NCI-H460 (cell line): ENCODE results near the gene RIT1. TPM values are rescaled to one million over a fixed set of nuclear protein-coding genes. Genes with fewer than 3 reads are reported as not detected.
"Not testable (repeated sequence)": the region's sequence is repeated elsewhere in the genome, so short reads cannot be mapped to it uniquely, and the experiment has no call there.

Experiments
- DNase-seq: peaks from one replicate; pipeline ENCODE4 v3.0.0-alpha.2; 2016; ENCODE audit warnings: low read depth; ENCODE audit errors: extremely low read depth
- total RNA-seq: library from RNA; depleted of rRNA; stranded (reverse); fragments of >200 nt; shearing (Covaris generic); gene quantifications from 2 replicates; pipeline ENCODE4 v1.2.3, GENCODE V29; 2014

RIT1 gene
- total RNA-seq, 1 experiment from 2014 or later, result 93.4 TPM

DNA sequence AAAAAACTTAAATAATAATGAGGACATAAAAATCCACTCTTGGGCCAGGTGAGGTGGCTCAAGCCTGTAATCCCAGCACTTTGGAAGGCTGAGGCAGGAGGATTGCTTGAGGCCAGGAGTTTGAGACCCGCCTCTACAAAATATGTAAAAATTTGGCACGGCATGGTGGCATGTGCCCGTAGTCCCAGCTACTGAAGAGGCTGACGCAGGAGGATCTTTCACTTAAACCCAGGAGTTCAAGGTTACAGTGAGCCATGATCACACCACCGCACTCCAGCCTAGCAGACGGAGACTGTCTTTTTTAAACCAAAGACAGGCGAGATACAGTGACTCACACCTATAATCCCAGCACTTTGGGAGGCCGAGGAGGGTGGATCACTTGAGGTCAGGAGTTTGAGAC lies 14.7 kb downstream of the RIT1 start:
- not testable (repeated sequence) for DNase-seq

DNA sequence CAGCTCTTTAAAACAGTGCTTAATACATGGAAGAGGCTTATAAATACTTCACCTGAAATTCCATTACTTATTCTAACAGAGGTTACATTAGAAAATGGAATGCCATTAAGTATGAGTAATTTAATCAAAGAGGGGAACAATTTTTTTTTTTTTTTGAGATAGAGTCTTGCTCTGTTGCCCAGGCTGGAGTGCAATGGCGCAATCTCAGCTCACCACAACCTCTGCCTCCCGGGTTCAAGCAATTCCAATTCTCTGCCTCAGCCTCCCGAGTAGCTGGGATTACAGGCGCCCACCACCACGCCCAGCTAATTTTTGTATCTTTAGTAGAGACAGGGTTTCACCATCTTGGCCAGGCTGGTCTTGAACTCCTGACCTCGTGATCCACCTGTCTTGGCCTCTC lies 15.5 kb downstream of the RIT1 start:
- DNase-seq, result not testable (repeated sequence)

DNA sequence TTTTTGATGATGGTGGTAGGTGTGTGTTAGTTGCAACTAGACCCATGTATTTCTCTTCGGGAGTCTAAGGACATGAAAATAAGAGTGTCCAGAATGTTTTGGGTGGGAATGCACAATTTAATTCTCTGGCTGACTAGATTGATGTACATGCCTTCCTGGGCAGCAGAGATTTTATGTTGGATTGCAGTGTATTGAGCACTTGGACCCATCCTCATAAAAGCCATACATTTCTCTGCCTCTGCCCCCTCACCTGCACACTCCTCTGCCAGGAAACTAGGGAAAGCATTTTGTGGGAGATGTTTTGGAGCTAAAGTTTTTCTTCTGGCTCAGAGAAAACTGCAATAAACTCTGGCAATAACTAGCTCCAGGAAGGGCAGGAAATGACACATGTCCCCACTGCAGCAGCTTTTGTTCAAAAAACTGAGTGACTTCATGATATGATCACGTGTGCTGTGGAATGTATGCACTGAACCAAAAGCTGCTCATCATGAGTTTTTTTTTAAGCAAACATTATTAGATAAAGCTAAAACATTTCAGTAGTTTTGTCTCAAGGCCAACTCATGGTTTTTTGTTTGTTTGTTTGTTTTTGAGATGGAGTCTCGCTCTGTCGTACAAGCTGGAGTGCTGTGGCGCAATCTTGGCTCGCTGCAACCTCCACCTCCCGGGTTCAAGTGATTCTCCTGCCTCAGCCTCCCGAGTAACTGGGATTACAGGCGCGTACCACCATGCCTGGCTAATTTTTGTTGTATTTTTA lies 17.6 kb downstream of the RIT1 start:
- peak; percentile 67 for DNase-seq

DNA sequence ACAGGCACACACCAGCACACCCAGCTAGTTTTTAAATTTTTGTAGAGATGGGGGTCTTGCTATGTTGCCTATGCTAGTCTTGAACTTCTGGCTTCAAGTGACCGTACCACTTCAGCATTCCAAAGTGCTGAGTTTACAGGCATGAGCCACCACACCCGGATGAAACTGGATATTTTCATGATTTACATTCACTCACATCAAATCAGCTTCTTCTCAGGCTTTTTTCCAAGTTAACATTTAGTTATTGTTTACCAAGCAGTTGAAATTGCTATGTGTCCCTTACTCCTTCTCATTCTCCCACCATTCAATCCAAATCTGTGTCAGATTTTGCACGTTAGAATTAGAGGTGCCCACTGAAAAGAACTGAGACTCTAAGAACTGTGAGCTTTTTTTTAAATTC lies 18.4 kb downstream of the RIT1 start:
- peak; percentile 49 for DNase-seq

DNA sequence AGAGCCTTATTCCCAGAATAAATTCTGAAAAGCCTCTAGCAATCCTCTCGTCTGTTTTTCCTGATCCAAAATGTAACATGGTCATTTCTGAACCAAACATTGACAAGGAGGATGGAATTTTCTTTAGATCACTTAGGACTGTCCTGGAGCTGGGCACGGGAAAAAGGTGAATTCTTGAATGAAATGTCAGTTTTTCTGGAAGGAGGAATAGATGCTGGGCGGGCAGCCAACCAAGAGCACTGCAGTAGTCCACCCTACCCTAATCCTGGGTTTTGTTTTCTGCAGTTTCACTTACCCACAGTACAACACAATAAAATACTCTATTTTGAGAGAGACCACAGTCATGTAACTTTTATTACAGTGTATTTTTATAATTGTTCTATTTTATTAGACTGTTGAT lies 20.9 kb downstream of the RIT1 start:
- no peak for DNase-seq

DNA sequence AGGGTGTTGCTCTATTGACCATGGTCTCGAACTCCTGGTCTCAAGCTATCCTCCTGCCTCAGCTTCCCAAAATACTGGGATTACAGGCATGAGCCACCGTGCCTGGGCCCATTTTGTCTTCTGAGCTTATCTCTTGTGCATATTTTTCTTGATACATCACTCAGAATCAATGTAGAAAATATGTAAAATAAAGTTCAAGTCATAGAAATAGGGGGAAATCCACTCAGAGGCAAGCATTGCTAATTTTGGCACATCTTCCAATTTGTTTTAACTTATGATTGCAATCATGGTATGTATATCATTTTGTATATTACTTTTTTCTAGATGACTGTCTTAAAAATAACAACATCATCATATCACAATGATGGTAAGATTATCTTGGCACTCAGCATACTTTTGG lies 21.6 kb downstream of the RIT1 start:
- DNase-seq, result no peak

DNA sequence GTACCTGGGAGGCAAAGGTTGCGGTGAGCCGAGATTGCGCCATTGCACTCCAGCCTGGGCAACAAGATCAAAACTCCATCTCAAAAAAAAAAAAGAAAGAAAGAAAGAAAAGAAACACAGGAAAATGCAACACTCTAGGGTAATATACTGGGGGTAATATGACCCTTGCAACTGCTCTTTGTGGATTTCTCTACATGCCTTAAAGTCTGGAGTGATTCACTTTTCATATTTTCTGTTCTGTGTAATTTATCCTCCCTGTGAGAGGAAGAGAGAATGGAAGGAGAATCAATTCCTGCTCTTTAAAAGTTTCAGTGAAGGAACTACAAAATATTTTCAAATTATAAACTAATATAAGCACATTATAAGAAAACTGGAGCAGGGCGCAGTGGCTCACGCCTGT lies 22.7 kb downstream of the RIT1 start:
- DNase-seq, result no peak

DNA sequence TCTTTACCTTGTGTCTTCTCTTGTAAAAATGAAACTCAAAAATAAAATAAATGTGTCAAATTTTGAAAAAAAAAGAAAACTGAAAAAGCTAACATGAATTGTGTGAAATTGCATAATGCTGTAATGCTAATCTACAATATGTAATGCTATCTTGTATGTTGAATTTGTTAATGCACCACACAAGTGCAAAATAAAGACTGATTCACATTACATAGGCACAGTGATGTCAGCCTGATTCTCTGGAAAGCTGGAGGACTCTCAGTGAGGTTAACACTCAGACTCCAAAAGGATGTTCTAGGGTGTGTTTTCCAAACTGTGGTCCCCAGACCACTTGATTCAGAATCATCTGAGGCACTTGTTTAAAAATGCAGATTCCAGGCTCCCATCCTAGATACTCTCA lies 26.2 kb downstream of the RIT1 start:
- DNase-seq, result no peak

DNA sequence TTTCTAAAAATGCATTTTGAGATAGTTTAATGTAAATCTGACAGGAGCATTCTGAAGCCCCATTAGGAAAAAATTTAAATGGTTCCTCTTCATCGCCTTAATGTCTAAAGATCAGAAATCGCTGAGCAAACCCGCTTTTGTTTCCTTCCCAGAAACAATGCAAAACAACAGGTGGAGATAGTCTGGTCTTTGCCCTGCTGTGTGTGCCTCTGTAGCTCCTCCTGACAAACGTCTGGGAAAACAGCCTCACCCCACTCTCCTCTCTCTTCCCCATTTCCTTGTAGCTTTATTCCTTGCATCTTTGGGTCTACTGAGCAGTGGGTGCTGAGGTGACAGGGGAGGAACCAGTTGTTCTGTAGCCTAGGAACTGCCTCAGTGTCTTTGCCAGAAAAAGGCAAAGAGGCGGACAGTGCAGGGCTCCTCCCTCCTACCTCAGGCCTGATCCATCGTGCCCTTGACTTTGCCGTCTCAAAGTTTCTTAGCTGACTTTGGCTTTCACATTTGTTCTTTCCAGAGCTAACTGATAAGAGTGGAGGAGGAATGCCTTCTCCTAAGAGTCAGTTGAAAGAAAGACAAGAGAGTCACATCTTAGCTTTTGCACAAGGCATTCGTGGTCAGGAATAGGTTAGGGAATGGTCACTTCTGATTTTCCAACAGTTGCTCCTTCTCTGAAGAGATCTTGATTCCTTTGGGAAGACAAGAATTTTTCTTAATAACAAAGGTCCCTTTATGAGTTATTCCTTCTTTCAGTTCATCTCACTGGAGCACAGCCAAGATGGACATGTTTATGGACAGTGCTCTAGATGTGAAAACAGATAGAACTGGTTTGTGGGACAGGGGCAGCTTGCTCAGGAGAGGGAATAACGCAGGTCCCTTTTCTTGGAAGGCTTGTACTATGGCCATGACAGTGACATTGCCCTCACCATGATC lies 26.9 kb downstream of the RIT1 start:
- no peak for DNase-seq

DNA sequence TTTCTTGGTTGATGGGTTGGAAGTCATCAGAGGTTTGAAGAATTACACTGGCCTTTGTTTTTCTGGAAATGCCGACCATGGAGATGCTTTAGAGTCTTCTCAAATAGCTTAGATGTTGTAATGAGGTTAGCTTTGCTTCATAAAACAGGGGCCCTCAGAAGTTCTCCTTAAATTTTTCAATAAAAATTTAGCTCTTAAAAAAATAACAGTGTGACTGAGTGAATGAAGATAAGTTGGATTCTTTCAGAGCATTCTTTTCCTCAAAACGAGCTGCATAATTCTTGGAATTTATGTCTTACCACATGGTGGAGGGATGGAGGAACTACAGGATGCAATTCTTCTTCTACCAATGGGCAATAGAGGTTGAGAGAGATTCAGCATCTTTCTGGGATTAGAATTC lies 28.4 kb downstream of the RIT1 start:
- DNase-seq, result no peak

DNA sequence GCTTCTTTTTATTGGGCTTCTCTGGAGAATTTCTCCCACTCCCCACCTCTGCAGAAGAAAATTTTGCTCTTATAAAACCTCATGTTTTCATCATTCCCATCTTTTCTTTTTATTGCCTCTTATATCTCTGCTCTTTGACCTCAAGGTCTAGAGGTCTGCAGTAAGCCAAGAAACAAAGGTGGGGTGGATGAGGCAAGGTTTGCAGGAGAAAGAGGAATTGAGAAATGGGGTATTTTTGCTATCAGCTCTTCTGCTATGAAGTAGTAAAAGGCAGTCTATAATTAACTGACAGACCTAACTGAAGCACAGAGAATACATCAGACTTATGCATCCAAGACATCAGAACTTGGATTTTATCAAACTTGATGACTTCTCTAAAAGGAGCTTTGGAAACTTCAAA lies 28.9 kb downstream of the RIT1 start:
- DNase-seq, result no peak

DNA sequence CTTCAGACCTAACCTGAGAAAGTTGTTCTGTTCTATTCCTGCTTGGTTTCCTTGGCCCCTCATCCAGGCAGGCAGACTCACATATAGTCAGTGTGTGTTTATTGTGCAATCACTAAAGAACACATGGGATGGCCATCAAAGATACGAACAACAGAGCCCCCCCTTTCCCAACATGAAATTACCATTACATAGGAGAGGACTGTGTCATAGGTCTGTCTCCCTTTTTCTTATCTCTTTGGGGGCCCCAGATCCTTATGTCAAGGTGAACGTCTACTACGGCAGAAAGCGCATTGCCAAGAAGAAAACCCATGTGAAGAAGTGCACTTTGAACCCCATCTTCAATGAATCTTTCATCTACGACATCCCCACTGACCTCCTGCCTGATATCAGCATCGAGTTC lies 30.2 kb downstream of the RIT1 start:
- DNase-seq, result no peak

DNA sequence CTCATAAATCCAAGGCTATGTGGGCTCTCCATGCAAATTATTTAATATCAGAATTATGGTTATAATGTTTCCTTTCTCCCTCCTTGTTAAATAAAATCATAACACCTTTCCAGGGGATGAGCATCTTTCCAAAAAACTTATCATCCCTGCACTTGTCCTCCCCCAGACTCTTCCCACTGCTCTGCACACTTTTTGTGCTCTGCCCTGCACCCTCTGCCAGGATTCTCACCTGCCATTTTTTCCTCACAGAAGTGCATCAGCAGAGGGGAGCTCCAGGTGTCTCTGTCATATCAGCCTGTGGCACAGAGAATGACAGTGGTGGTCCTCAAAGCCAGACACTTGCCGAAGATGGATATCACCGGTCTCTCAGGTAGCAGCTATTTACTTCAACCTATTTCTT lies 30.9 kb downstream of the RIT1 start:
- DNase-seq, result no peak

DNA sequence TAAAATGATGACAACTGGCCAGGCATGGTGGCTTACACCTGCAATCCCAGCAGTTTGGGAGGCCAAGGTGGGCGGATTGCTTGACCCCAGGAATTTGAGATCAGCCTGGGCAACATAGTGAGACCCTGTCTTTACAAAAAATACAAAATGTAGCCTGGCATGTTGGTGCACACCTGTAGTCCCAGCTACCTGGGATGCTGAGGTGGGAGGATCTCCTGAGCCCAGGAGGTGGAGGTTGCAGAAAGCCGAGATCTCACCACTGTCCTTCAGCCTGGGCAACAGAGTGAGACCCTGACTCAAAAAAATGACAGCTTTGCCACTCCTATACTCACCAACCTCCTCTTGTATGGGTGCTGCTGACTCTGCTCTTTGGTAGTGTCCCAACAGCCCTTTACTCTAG lies 33.2 kb downstream of the RIT1 start:
- DNase-seq, result no peak

DNA sequence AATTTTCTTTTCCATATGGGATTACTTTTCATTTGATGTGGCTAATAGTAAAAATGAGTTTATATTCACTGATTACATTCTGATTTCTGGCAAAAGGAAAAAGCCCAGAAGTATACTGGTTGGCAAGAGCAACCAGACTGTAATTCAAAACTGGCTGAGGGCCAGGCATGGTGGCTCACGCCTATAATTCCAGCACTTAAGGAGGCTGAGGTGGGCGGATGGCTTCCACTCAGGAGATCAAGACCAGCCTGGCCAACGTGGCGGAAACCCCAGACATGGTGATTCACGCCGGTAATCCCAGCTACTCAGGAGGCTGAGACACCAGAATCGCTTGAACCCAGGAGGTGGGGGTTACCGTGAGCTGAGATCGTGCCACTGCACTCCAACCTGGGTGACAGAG lies 37.3 kb downstream of the RIT1 start:
- DNase-seq, result no peak

DNA sequence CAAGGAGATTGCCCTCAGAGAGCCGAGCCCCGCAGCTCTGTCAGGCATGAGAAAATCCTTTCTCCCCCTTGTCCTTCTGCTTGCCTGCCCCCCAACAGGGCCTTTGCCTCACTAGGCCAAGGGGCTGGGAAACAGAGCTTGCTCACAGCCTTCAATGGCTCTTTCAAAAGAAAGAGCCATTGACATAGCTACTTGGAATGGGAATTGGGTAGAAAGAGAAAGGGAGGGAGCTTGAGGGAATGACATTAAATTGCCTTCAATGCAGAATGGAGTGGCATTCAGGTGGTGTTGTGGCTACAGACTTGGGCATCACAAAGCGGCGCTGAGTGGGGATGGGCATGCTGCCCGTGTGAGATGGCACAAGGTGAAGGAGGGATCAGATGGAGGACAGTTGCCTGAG lies 38.6 kb downstream of the RIT1 start:
- no peak for DNase-seq

DNA sequence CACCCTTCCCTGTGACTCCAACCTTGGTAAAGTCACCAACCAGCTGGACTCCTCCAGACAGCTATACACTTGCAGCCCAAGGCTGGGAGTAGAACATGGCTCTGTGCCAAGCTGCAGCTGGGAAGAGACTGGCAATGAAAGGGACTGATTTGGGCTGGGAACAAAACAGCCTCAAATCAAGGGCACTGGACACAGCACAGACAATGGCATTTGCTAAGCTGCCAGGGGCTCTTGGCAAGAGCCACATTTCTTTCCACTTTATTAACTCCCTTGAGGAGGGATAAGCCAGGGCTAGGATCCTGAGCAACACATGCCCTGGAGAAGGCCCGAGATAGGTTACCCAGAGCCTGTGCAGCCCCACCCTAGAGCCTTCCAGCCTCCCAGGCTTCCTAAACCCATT lies 39.8 kb downstream of the RIT1 start:
- DNase-seq, result no peak

DNA sequence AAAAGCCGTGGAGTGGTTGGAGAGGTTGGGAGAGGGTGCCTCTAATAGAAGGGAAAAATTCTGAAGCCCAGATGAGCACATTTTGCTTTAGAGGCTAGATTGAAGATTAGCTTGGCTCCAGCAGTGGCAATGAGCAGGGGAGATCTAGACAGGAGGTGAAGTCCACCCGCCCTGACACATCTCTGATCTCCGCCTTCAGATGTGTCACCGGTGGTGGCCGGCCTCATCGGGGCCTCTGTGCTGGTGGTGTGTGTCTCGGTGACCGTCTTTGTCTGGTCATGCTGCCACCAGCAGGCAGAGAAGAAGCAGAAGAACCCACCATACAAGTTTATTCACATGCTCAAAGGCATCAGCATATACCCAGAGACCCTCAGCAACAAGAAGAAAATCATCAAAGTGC lies 43.4 kb downstream of the RIT1 start:
- DNase-seq, result no peak

DNA sequence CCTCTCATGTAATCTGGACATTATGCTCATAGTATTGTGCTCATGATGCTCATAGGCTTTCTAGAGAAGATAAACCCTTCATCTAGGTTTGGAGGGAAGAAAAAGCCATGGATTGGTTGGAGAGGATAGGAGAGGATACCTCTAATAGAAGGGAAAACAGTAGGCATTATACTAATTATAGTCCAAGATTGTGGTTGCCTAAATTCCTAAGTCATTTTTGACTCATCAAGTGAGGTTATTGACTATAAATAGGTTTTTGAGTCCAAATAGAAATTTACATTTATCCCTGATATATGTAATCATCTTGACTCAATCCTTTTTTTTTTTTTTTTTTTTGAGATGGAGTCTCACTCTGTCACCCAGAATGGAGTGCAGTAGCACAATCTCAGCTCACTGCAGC lies 46.8 kb downstream of the RIT1 start:
- DNase-seq, result no peak

DNA sequence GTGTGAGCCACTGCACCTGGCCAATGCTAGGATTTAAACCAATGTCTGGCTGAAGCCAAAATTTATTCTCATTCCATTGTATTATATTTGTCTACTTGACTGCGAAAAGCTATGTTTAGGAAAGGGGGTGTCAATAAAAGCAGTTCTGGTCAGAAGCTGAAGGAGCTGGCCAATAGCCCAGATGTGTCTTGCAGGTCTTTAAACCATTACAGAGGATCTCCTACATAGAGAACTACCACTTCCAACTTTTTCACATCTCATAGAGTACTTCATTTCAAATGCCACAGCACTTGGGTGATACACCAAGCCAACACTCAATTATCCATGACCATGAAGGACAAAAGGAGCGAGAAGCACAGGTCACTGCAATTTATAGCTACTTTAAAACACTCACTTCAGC lies 49.3 kb downstream of the RIT1 start:
- no peak for DNase-seq

DNA sequence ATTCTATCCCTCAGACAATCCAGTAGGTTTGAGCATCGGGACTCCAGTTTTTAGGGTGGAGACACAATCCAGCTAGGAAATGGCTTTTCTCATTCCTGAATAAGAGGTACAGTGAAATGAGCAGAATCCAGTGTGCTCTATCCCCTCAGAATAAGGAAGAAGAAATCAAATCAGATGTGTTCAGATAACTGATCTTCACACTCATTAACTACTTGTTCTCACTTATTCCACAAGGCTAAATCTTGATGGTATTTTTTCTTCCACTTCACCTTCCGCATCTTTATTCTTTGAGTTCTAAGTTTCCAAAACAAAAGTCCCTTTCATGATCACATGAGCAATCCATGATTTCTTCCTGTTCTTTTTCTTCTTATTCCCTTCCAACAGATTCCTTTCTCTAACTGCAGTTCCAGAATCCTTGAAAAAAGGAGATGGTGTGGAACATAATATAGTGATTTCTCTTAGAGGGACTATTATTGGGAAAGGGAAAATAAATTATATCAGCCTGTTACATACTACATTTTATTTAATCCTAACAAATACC lies 50.1 kb downstream of the RIT1 start:
- no peak for DNase-seq
